SU-DHL-6 (cell line): Measurements from ENCODE around the gene LILRA2.
"Not testable (repeated sequence)": the region's sequence is repeated elsewhere in the genome, so short reads cannot be mapped to it uniquely, and the experiment has no call there.

Experiments used
- EZH2phosphoT487 ChIP-seq: fragments of 200-600 bp; sonication (generic), shearing (Covaris generic); conservative IDR thresholded peaks from 2 replicates; pipeline ENCODE4 v1.6.1; 2018; ENCODE audit warnings: mild to moderate bottlenecking, antibody characterized with exemption, low read length, moderate library complexity, mixed read lengths
- TF ChIP-seq, protein P1 (sequence below): fragments of 200-600 bp; sonication (generic); IDR thresholded peaks from one replicate; pipeline ENCODE4 v1.5.1; 2017; ENCODE audit warnings: antibody characterized with exemption, mild to moderate bottlenecking, low read length, moderate library complexity; ENCODE audit not compliant: insufficient read depth, poor library complexity, severe bottlenecking

DNA sequence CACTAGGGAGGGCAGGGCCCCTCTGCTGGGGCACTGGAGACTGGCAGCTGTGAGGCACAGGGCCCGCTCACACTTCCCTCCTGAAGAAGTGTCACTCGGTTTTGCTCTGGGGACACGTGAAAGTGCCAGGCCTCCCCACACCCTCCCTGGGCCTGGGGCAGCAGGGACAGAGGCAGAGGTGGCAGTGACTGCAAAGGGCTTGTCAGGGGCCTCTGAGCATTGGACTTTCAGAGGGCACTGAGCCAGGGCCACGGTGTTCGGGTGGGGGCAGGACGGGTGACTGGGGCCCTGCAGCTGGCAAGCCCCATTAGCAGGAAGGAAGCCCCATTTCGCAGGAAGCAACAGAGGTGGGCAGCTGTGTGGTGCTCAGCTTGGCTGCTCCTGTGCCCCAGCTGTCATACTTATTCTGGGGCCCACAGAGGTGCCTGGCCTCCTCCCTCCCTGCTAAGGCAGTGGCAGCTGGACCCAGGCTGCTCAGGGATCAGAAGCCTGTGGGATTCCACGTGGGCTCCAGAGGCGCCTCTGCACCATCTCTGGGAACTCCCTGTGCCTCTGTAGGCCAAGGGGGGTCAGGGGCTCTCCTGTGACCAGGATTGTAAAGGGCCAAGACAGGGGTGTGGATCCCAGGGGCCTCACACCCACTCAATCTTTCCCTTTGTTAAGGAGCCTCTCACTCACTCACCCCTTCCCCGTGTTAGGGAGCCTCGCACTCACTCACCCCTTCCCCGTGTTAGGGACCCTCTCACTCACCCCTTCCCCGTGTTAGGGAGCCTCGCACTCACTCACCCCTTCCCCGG, 51.5 kb downstream of the LILRA2 start:
- not testable (repeated sequence) for TF ChIP-seq EZH2phosphoT487
- TF ChIP-seq, protein P1, sequence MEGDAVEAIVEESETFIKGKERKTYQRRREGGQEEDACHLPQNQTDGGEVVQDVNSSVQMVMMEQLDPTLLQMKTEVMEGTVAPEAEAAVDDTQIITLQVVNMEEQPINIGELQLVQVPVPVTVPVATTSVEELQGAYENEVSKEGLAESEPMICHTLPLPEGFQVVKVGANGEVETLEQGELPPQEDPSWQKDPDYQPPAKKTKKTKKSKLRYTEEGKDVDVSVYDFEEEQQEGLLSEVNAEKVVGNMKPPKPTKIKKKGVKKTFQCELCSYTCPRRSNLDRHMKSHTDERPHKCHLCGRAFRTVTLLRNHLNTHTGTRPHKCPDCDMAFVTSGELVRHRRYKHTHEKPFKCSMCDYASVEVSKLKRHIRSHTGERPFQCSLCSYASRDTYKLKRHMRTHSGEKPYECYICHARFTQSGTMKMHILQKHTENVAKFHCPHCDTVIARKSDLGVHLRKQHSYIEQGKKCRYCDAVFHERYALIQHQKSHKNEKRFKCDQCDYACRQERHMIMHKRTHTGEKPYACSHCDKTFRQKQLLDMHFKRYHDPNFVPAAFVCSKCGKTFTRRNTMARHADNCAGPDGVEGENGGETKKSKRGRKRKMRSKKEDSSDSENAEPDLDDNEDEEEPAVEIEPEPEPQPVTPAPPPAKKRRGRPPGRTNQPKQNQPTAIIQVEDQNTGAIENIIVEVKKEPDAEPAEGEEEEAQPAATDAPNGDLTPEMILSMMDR: not testable (repeated sequence)
